Vagina (tissue), 2 donors: ENCODE results near the gene TCERG1. TPM values are rescaled to one million over a fixed set of nuclear protein-coding genes. Genes with fewer than 3 reads are reported as not detected.

ENCODE experiments used
- DNase-seq, 2 donors: peaks; one replicate each; pipeline ENCODE4 v3.0.0-alpha.2; 2017; ENCODE audit errors: extremely low spot score in 2 of 2
- H3K27ac ChIP-seq: fragments of 200-600 bp; sonication (generic); one replicate; pipeline ENCODE4 v1.5.1; 2019
- H3K27me3 ChIP-seq: fragments of 200-600 bp; sonication (generic); one replicate; pipeline ENCODE4 v1.5.1; 2019
- H3K36me3 ChIP-seq, 2 donors: fragments of 200-600 bp; sonication (generic); one replicate each; pipeline ENCODE4 v1.5.1; 2017 to 2019
- H3K4me1 ChIP-seq: fragments of 200-600 bp; sonication (generic); one replicate; pipeline ENCODE4 v1.5.1; 2019
- H3K4me3 ChIP-seq, 2 donors: fragments of 200-600 bp; sonication (generic); 1 replicate in 1 of 2; 2 replicates in 1 of 2; pipeline ENCODE4 v1.5.1; 2016 to 2019
- H3K9me3 ChIP-seq: fragments of 200-600 bp; sonication (generic); one replicate; pipeline ENCODE4 v1.5.1; 2019
- POLR2A ChIP-seq, 2 donors: fragments of 450-650 bp; IDR thresholded peaks; one replicate each; pipeline ENCODE4 v1.6.1; 2017; ENCODE audit warnings: antibody characterized with exemption in 2 of 2, mild to moderate bottlenecking in 2 of 2, moderate library complexity in 2 of 2
- POLR2AphosphoS5 ChIP-seq, 2 donors: sonication (generic); formaldehyde crosslinking; IDR thresholded peaks; one replicate each; pipeline ENCODE4 v1.9.0; 2017; ENCODE audit warnings: antibody characterized with exemption in 2 of 2, mild to moderate bottlenecking in 2 of 2, low read depth in 1 of 2; ENCODE audit not compliant: insufficient read depth in 1 of 2
- intact Hi-C: fragments of 100-400 bp; cut with DNase I; formaldehyde crosslinking; loops from one replicate; pipeline ENCODE4 v1.15.1; 2023
- total RNA-seq: library from RNA; depleted of rRNA; stranded (reverse); fragments of >200 nt; gene quantifications from one replicate; pipeline ENCODE4 v1.2.3, GENCODE V29; 2016
- TF ChIP-seq, protein P1 (sequence below), 3 experiments: fragments of 450-650 bp in 2 of 3; fragments of 200-600 bp in 1 of 3; sonication (generic) in 1 of 3; IDR thresholded peaks; one replicate each; pipeline ENCODE4 v1.5.1; 2017 to 2019; ENCODE audit warnings: antibody characterized with exemption in 3 of 3, mild to moderate bottlenecking in 2 of 3, moderate library complexity in 2 of 3

Gene TCERG1
- total RNA-seq, 1 donor from 2014 or later = 75.4 TPM

- Histone ChIP-seq H3K4me3 (no peak overlapping the region), H3K9me3 (no peaks in the 10 kb centered on the region), H3K27ac (no peak overlapping the region), H3K36me3 (no peaks in the 10 kb centered on the region), H3K4me1 (no peaks in the 10 kb centered on the region), H3K27me3 (no peaks in the 10 kb centered on the region)
- intact Hi-C loops = no loop called here
- DNase-seq = no peak
- TF ChIP-seq, protein P1, sequence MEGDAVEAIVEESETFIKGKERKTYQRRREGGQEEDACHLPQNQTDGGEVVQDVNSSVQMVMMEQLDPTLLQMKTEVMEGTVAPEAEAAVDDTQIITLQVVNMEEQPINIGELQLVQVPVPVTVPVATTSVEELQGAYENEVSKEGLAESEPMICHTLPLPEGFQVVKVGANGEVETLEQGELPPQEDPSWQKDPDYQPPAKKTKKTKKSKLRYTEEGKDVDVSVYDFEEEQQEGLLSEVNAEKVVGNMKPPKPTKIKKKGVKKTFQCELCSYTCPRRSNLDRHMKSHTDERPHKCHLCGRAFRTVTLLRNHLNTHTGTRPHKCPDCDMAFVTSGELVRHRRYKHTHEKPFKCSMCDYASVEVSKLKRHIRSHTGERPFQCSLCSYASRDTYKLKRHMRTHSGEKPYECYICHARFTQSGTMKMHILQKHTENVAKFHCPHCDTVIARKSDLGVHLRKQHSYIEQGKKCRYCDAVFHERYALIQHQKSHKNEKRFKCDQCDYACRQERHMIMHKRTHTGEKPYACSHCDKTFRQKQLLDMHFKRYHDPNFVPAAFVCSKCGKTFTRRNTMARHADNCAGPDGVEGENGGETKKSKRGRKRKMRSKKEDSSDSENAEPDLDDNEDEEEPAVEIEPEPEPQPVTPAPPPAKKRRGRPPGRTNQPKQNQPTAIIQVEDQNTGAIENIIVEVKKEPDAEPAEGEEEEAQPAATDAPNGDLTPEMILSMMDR (IDR thresholded peaks at IDR 0.05) = peak; percentile 16 to 51 (median 34)
- TF ChIP-seq POLR2A (IDR thresholded peaks at IDR 0.05) (no peak), POLR2AphosphoS5 (IDR thresholded peaks at IDR 0.05; ENCODE audit: insufficient read depth in 1 of 2, low read depth in 1 of 2) (no peak)
Measured at GRCh38 chr5:146426853-146427618, 20.1 kb upstream of the TCERG1 start.

GRCh38 chr5:146427619-146427997 lies 19.5 kb upstream of the TCERG1 start:
- DNase-seq = no peak
- no peak overlapping the region for H3K4me3 ChIP-seq
- no peaks in the 10 kb centered on the region for H3K36me3 ChIP-seq
- H3K4me1 ChIP-seq = no peaks in the 10 kb centered on the region
- H3K27ac ChIP-seq = no peak overlapping the region
- H3K27me3 ChIP-seq = no peaks in the 10 kb centered on the region
- no peaks in the 10 kb centered on the region for H3K9me3 ChIP-seq
- intact Hi-C loops = no loop called here
- no peak for TF ChIP-seq POLR2AphosphoS5 (IDR thresholded peaks at IDR 0.05; ENCODE audit: insufficient read depth in 1 of 2, low read depth in 1 of 2)
- no peak for TF ChIP-seq POLR2A (IDR thresholded peaks at IDR 0.05)

- Histone ChIP-seq H3K27ac (no peak overlapping the region), H3K9me3 (no peaks in the 10 kb centered on the region), H3K4me3 (no peak overlapping the region), H3K27me3 (no peaks in the 10 kb centered on the region), H3K4me1 (no peaks in the 10 kb centered on the region), H3K36me3 (no peaks in the 10 kb centered on the region)
- TF ChIP-seq POLR2AphosphoS5 (IDR thresholded peaks at IDR 0.05; ENCODE audit: insufficient read depth in 1 of 2, low read depth in 1 of 2) = no peak
- TF ChIP-seq, protein P1 (IDR thresholded peaks at IDR 0.05) = no peak
- no peak for TF ChIP-seq POLR2A (IDR thresholded peaks at IDR 0.05)
- DNase-seq = no peak
- intact Hi-C loops = no loop called here
Measured at GRCh38 chr5:146428658-146429057, 18.5 kb upstream of the TCERG1 start.

DNA sequence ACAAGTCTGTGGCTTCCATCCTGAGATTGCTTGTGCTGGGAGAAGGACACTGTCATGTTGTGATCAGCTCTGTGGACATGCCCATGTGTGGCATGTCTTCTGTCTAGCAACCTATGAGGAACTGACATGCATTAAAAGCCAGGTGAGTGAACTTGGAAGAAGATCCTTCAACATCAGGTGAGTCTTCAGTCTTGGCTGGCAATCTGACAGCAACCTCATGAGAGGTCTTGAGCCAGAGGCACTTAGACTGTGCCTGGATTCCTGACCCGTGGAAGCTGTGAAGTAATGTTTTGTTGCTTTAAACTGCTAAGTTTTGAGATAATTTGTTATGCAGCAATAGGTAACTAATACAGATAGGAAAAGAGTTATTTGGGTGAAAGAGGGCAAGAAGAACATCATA lies 6.8 kb upstream of the TCERG1 start:
- Histone ChIP-seq H3K4me1 (no peaks in the 10 kb centered on the region), H3K27ac (no peak overlapping the region), H3K4me3 (no peak overlapping the region), H3K36me3 (no peaks in the 10 kb centered on the region), H3K9me3 (no peaks in the 10 kb centered on the region), H3K27me3 (no peaks in the 10 kb centered on the region)
- no peak for DNase-seq
- no peak for TF ChIP-seq POLR2AphosphoS5 (IDR thresholded peaks at IDR 0.05; ENCODE audit: insufficient read depth in 1 of 2, low read depth in 1 of 2)
- TF ChIP-seq POLR2A (IDR thresholded peaks at IDR 0.05) = no peak
- TF ChIP-seq, protein P1 (IDR thresholded peaks at IDR 0.05) = no peak
- intact Hi-C loops = no loop called here

GRCh38 chr5:146440870-146441495 lies 6.2 kb upstream of the TCERG1 start:
- Histone ChIP-seq H3K27me3 (no peaks in the 10 kb centered on the region), H3K9me3 (no peaks in the 10 kb centered on the region), H3K4me1 (no peaks in the 10 kb centered on the region), H3K4me3 (no peak overlapping the region), H3K36me3 (no peaks in the 10 kb centered on the region), H3K27ac (no peak overlapping the region)
- DNase-seq = no peak
- TF ChIP-seq, protein P1 (IDR thresholded peaks at IDR 0.05) = no peak
- TF ChIP-seq POLR2AphosphoS5 (IDR thresholded peaks at IDR 0.05; ENCODE audit: insufficient read depth in 1 of 2, low read depth in 1 of 2) = no peak
- TF ChIP-seq POLR2A (IDR thresholded peaks at IDR 0.05) = no peak
- intact Hi-C loops = no loop called here
